Astrocyte (in vitro differentiated cells and primary cell): ENCODE data around the gene PBOV1. TPM values are rescaled to one million over a fixed set of nuclear protein-coding genes. Genes with fewer than 3 reads are reported as not detected.

Experiments
- DNase-seq: peaks from one replicate; pipeline ENCODE4 v3.0.0-alpha.2; 2010; ENCODE audit warnings: low read depth
- FAIRE-seq: peaks from 2 replicates; lab custom pipeline; 2011; peaks lifted over from hg19 to GRCh38; lab: Jason Lieb, UNC
- H2AFZ ChIP-seq: 2 replicates; pipeline ENCODE4 v1.6.0; 2012; ENCODE audit warnings: low read depth, low read length, inconsistent platforms
- H3K27ac ChIP-seq: 2 replicates; pipeline ENCODE4 v1.5.1; 2011; ENCODE audit warnings: low read depth, low read length, inconsistent platforms
- H3K27me3 ChIP-seq: 2 replicates; pipeline ENCODE4 v1.6.0; 2011; ENCODE audit warnings: low read length, inconsistent platforms; ENCODE audit not compliant: insufficient read depth
- H3K36me3 ChIP-seq: 2 replicates; pipeline ENCODE4 v1.5.1; 2011; ENCODE audit warnings: low read length, inconsistent platforms; ENCODE audit not compliant: insufficient read depth
- H3K4me1 ChIP-seq: 2 replicates; pipeline ENCODE4 v1.5.1; 2011; ENCODE audit warnings: low read length, inconsistent platforms; ENCODE audit not compliant: insufficient read depth
- H3K4me2 ChIP-seq: 2 replicates; pipeline ENCODE4 v1.6.0; 2012; ENCODE audit warnings: low read length, inconsistent platforms
- H3K4me3 ChIP-seq: 2 replicates; pipeline ENCODE4 v1.5.1; 2011; ENCODE audit warnings: low read depth, mild to moderate bottlenecking, low read length, inconsistent platforms; ENCODE audit not compliant: insufficient read depth
- H3K79me2 ChIP-seq: 2 replicates; pipeline ENCODE4 v1.6.0; 2012; ENCODE audit warnings: mild to moderate bottlenecking, low read length, inconsistent platforms; ENCODE audit not compliant: insufficient read depth
- H3K9ac ChIP-seq: 2 replicates; pipeline ENCODE4 v1.6.0; 2012; ENCODE audit warnings: mild to moderate bottlenecking, low read length, inconsistent platforms
- H3K9me3 ChIP-seq: 2 replicates; pipeline ENCODE4 v1.5.1; 2012; ENCODE audit warnings: low read depth, mild to moderate bottlenecking, low read length, inconsistent platforms; ENCODE audit not compliant: insufficient read depth
- H4K20me1 ChIP-seq: 2 replicates; pipeline ENCODE4 v1.6.0; 2012; ENCODE audit warnings: low read length, inconsistent platforms; ENCODE audit not compliant: insufficient read depth
- H3K27ac Mint-ChIP-seq: one replicate; pipeline ENCODE4 v1.8.0; 2021; ENCODE audit warnings: mild to moderate bottlenecking, mixed read lengths; ENCODE audit not compliant: unreplicated experiment
- H3K27me3 Mint-ChIP-seq: one replicate; pipeline ENCODE4 v1.8.0; 2021; ENCODE audit warnings: low read depth, mixed read lengths; ENCODE audit not compliant: unreplicated experiment
- H3K36me3 Mint-ChIP-seq: one replicate; pipeline ENCODE4 v1.8.0; 2021; ENCODE audit warnings: low read depth, mixed read lengths; ENCODE audit not compliant: unreplicated experiment
- H3K4me1 Mint-ChIP-seq: one replicate; pipeline ENCODE4 v1.8.0; 2021; ENCODE audit warnings: low read depth, mixed read lengths; ENCODE audit not compliant: unreplicated experiment
- H3K4me3 Mint-ChIP-seq: one replicate; pipeline ENCODE4 v1.8.0; 2021; ENCODE audit warnings: mild to moderate bottlenecking, moderate library complexity, mixed read lengths; ENCODE audit not compliant: unreplicated experiment
- H3K9me3 Mint-ChIP-seq: one replicate; pipeline ENCODE4 v1.8.0; 2021; ENCODE audit warnings: mild to moderate bottlenecking, mixed read lengths; ENCODE audit not compliant: unreplicated experiment
- CTCF ChIP-seq: IDR thresholded peaks from 2 replicates; pipeline ENCODE4 v1.5.1; 2011; ENCODE audit warnings: low read depth, mild to moderate bottlenecking, inconsistent platforms, low read length, moderate library complexity; ENCODE audit not compliant: insufficient read depth
- EZH2 ChIP-seq: IDR thresholded peaks from 2 replicates; pipeline ENCODE4 v1.6.1; 2012; ENCODE audit warnings: mild to moderate bottlenecking, low read length, inconsistent platforms; ENCODE audit not compliant: insufficient read depth
- total RNA-seq: library from RNA; stranded (reverse); gene quantifications from 2 replicates; pipeline ENCODE4 v1.2.1, GENCODE V29; 2021

The PBOV1 gene
- total RNA-seq, 1 donor from 2014 or later: not detected

DNA sequence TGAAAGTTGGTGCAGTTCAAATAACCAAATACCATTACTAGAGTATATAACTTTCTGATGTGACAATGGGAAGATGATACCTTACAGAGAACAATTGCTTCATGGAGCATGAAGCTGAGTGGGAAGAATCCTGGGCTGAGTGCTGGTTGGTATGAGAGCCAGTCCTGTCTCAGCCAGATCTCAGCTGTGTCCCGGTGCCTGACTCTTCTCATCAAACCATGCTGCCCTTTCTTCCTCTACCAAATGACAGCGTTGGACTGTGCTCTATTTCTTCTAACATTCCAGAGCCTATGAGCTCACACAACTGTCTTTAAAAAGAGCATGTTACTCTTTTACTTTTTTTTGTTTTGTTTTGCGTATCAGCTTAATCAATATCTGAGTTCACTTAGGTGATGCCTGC is 27.5 kb upstream of the PBOV1 start:
- H3K9ac ChIP-seq: no peak overlapping the region
- Mint-ChIP-seq H3K4me3 (no peak overlapping the region), H3K27ac (no peak overlapping the region), H3K9me3 (no peaks in the 10 kb centered on the region), H3K4me1 (peaks cover 8% of the 10 kb centered on the region), H3K36me3 (no peaks in the 10 kb centered on the region), H3K27me3 (peaks cover 2% of the 10 kb centered on the region)
- FAIRE-seq: no peak
- H3K9me3 ChIP-seq: no peaks in the 10 kb centered on the region
- no peaks in the 10 kb centered on the region for H3K79me2 ChIP-seq
- H2AFZ ChIP-seq: no peak overlapping the region
- no peak for DNase-seq
- H4K20me1 ChIP-seq: no peaks in the 10 kb centered on the region
- peak overlapping the region; percentile 52 for H3K4me2 ChIP-seq
- no peaks in the 10 kb centered on the region for H3K36me3 ChIP-seq
- H3K4me3 ChIP-seq: no peak overlapping the region
- TF ChIP-seq CTCF (no peak), EZH2 (no peak)
- no peaks in the 10 kb centered on the region for H3K27me3 ChIP-seq
- peaks cover 12% of the 10 kb centered on the region for H3K4me1 ChIP-seq
- H3K27ac ChIP-seq: no peak overlapping the region

DNA sequence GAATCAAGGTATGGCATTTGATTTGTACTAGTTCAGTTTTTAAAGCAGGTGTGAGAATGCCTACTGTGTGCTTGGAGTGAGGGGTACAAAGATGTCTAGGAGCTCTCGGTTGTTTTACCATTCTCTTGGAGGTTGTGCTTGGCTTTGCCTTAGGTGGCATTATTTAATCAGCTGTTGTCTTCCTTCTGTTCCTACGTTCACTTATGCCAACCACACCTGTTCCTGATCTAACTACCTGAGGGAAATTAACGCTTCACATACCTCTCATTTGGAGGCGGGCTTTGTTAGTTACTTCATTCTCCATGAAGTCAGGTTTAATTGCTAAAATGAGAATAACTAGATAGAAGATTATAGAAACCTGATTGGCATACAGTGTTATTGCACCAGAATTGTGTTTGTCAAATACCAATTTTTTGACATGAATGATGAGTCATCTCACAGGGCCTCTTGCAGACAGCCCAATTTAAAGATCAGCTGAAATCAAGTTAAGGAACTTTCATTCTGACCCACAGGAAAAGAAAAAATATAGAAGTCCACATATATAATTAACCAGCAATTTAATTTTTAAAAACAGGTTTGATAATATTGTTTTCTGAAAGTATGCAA is 24.8 kb upstream of the PBOV1 start:
- Histone ChIP-seq H4K20me1 (no peaks in the 10 kb centered on the region), H3K27me3 (no peaks in the 10 kb centered on the region), H2AFZ (no peak overlapping the region), H3K4me1 (peaks cover 13% of the 10 kb centered on the region), H3K4me3 (no peak overlapping the region), H3K36me3 (no peaks in the 10 kb centered on the region), H3K79me2 (no peaks in the 10 kb centered on the region), H3K9me3 (no peaks in the 10 kb centered on the region), H3K4me2 (no peak overlapping the region), H3K27ac (no peak overlapping the region), H3K9ac (no peak overlapping the region)
- FAIRE-seq: no peak
- TF ChIP-seq EZH2 (no peak), CTCF (no peak)
- no peak for DNase-seq
- H3K36me3 Mint-ChIP-seq: no peaks in the 10 kb centered on the region
- H3K9me3 Mint-ChIP-seq: no peaks in the 10 kb centered on the region
- no peak overlapping the region for H3K27ac Mint-ChIP-seq
- peaks cover 2% of the 10 kb centered on the region for H3K27me3 Mint-ChIP-seq
- H3K4me1 Mint-ChIP-seq: peaks cover 7% of the 10 kb centered on the region
- no peak overlapping the region for H3K4me3 Mint-ChIP-seq

- TF ChIP-seq CTCF (no peak), EZH2 (no peak)
- no peak overlapping the region for H3K4me3 Mint-ChIP-seq
- Histone ChIP-seq H3K9me3 (no peaks in the 10 kb centered on the region), H4K20me1 (no peaks in the 10 kb centered on the region), H3K79me2 (no peaks in the 10 kb centered on the region), H3K4me1 (peaks cover 13% of the 10 kb centered on the region), H3K4me3 (no peak overlapping the region), H3K36me3 (no peaks in the 10 kb centered on the region), H2AFZ (no peak overlapping the region), H3K27me3 (no peaks in the 10 kb centered on the region), H3K27ac (no peak overlapping the region), H3K4me2 (no peak overlapping the region), H3K9ac (no peak overlapping the region)
- no peak overlapping the region for H3K27ac Mint-ChIP-seq
- peaks cover 2% of the 10 kb centered on the region for H3K27me3 Mint-ChIP-seq
- no peak for DNase-seq
- H3K4me1 Mint-ChIP-seq: peaks cover 7% of the 10 kb centered on the region
- no peak for FAIRE-seq
- H3K9me3 Mint-ChIP-seq: no peaks in the 10 kb centered on the region
- no peaks in the 10 kb centered on the region for H3K36me3 Mint-ChIP-seq
Observed at GRCh38 chr6:138241934-138242333, 23.6 kb upstream of the PBOV1 start.
